ENCODE results near the gene USP6NL. TPM values are rescaled to one million over a fixed set of nuclear protein-coding genes. Genes with fewer than 3 reads are reported as not detected.

The USP6NL gene
- total RNA-seq, 1 experiment from 2014 or later, result 21.4 TPM

GRCh38 chr10:11555556-11555955, 55.9 kb downstream of the USP6NL start:
- Mint-ChIP-seq H3K4me3 (no peak overlapping the region), H3K27ac (no peak overlapping the region), H3K27me3 (ENCODE audit: low read depth) (no peaks in the 10 kb centered on the region), H3K9me3 (peaks cover 12% of the 10 kb centered on the region), H3K4me1 (peaks cover 31% of the 10 kb centered on the region), H3K36me3 (peaks cover 8% of the 10 kb centered on the region)
- DNase-seq (ENCODE audit: low spot score) (no peak), ATAC-seq (no peak)
- ChIA-PET CTCF (no interaction called here), POLR2A (interaction anchor here (0.7 kb wide), 3 partner anchors 33 to 128 kb away, joined by 3 to 5 read pairs (median 3); no protein-coding TSS in a partner anchor)
- TF ChIP-seq CBFB (CRISPR knock-in tag; IDR thresholded peaks at IDR 0.05; ENCODE audit: low read depth) (no peak), TEAD4 (CRISPR knock-in tag; IDR thresholded peaks at IDR 0.05) (no peak), ZNF317 (CRISPR knock-in tag; IDR thresholded peaks at IDR 0.05; ENCODE audit: borderline replicate concordance, low read depth) (peak; percentile 73; the same call in 1 of the 2 replicates)

GRCh38 chr10:11553773-11554381, 57.6 kb downstream of the USP6NL start:
- H3K9me3 Mint-ChIP-seq, result peaks cover 12% of the 10 kb centered on the region
- TF ChIP-seq ZNF281 (CRISPR knock-in tag; IDR thresholded peaks at IDR 0.05), result no peak
- TF ChIP-seq ZNF121 (CRISPR knock-in tag; IDR thresholded peaks at IDR 0.05), result 0 out of 2 replicates have a peak, but pooled peaks have one; percentile 8
- ATAC-seq (no peak), DNase-seq (ENCODE audit: low spot score) (no peak)
- peaks cover 30% of the 10 kb centered on the region for H3K4me1 Mint-ChIP-seq
- CTCF ChIA-PET, result interaction anchor here (1.1 to 1.2 kb wide), 2 partner anchors 11 to 38 kb away, joined by 3 to 6 read pairs; no protein-coding TSS in a partner anchor
- peak overlapping the region; percentile 36 for H3K27ac Mint-ChIP-seq
- H3K27me3 Mint-ChIP-seq (ENCODE audit: low read depth), result no peaks in the 10 kb centered on the region
- no peak overlapping the region for H3K4me3 Mint-ChIP-seq
- peaks cover 8% of the 10 kb centered on the region for H3K36me3 Mint-ChIP-seq
- POLR2A ChIA-PET, result interaction anchor here (0.6 to 1.1 kb wide), 2 partner anchors 28 to 243 kb away, joined by 3 to 4 read pairs; no protein-coding TSS in a partner anchor

GRCh38 chr10:11551916-11552602, 59.4 kb downstream of the USP6NL start:
- Mint-ChIP-seq H3K27me3 (ENCODE audit: low read depth) (no peaks in the 10 kb centered on the region), H3K27ac (no peak overlapping the region), H3K4me3 (no peak overlapping the region), H3K36me3 (peaks cover 8% of the 10 kb centered on the region), H3K9me3 (peaks cover 12% of the 10 kb centered on the region), H3K4me1 (peaks cover 35% of the 10 kb centered on the region)
- ChIA-PET POLR2A (no interaction called here), CTCF (no interaction called here)
- no peak for ATAC-seq
- DNase-seq (ENCODE audit: low spot score), result no peak
- no peak for TF ChIP-seq SMAD3 (CRISPR knock-in tag; IDR thresholded peaks at IDR 0.05; ENCODE audit: borderline replicate concordance)
- no peak for TF ChIP-seq PRDM15 (CRISPR knock-in tag; IDR thresholded peaks at IDR 0.05)
- TF ChIP-seq NFATC4 (CRISPR knock-in tag; IDR thresholded peaks at IDR 0.05), result no peak
- no peak for TF ChIP-seq CDX4 (CRISPR knock-in tag; IDR thresholded peaks at IDR 0.05; ENCODE audit: borderline replicate concordance)
- no peak for TF ChIP-seq NR3C1 (CRISPR knock-in tag; conservative IDR thresholded peaks at IDR 0.05; ENCODE audit: low read depth)
- no peak for TF ChIP-seq ZNF532 (CRISPR knock-in tag; IDR thresholded peaks at IDR 0.05; ENCODE audit: borderline replicate concordance)
- no peak for TF ChIP-seq ERG (CRISPR knock-in tag; IDR thresholded peaks at IDR 0.05)
- TF ChIP-seq MLX (CRISPR knock-in tag; IDR thresholded peaks at IDR 0.05), result no peak
- TF ChIP-seq ZBTB21 (CRISPR knock-in tag; IDR thresholded peaks at IDR 0.05; ENCODE audit: borderline replicate concordance), result no peak
